Gastrocnemius medialis (tissue), 4 donors: ENCODE data around the gene RNF224.

ENCODE experiments used
- POLR2A ChIP-seq, 2 donors: fragments of 450-650 bp; IDR thresholded peaks; one replicate each; pipeline ENCODE4 v1.6.1; 2017; ENCODE audit warnings: antibody characterized with exemption in 2 of 2, mild to moderate bottlenecking in 2 of 2, moderate library complexity in 2 of 2
- TF ChIP-seq, protein P1 (sequence below), 5 experiments: fragments of 450-650 bp in 3 of 5; fragments of 200-600 bp in 2 of 5; sonication (generic) in 2 of 5; IDR thresholded peaks in 4 of 5; conservative IDR thresholded peaks in 1 of 5; 1 replicate in 4 of 5; 2 replicates in 1 of 5; pipeline ENCODE4 v1.5.1; 2016 to 2019; ENCODE audit warnings: antibody characterized with exemption in 5 of 5, mild to moderate bottlenecking in 3 of 5, moderate library complexity in 3 of 5

DNA sequence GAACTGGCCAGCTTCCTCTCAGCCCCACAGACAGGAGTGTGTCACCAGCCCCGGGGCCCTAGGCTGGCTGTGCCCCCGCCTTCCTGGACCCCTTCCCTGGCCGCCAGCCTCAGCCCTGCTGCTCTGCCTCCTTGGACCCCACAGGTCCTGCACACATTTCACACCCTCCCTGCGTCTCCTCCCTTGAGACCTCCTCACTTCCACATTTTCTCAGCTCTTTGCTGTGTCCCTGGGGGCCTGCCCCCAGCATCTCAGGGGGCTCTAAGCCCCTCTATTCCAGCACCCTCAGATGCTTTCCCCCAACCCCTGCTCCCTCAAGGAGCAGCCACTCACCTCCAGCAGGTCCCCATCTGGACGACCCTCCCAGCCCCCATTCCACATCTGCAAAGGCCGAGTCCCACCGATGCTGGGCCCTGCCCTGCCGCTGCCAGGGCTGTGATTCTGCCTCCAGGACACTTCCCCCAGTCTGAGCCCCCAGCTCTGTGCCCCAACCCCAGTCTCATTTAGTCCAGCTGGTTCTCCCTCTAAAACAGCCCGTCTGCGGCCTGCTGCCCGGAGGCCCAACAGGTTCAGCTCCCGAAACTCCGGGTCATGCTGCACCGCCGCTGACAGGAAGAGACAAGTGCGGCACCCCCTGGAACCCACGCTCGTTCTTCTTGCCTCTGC lies 7.6 kb downstream of the RNF224 start:
- TF ChIP-seq, protein P1, sequence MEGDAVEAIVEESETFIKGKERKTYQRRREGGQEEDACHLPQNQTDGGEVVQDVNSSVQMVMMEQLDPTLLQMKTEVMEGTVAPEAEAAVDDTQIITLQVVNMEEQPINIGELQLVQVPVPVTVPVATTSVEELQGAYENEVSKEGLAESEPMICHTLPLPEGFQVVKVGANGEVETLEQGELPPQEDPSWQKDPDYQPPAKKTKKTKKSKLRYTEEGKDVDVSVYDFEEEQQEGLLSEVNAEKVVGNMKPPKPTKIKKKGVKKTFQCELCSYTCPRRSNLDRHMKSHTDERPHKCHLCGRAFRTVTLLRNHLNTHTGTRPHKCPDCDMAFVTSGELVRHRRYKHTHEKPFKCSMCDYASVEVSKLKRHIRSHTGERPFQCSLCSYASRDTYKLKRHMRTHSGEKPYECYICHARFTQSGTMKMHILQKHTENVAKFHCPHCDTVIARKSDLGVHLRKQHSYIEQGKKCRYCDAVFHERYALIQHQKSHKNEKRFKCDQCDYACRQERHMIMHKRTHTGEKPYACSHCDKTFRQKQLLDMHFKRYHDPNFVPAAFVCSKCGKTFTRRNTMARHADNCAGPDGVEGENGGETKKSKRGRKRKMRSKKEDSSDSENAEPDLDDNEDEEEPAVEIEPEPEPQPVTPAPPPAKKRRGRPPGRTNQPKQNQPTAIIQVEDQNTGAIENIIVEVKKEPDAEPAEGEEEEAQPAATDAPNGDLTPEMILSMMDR (IDR thresholded peaks at IDR 0.05 in 4 of 5, conservative IDR thresholded peaks at IDR 0.05 in 1 of 5): no peak
- no peak for TF ChIP-seq POLR2A (IDR thresholded peaks at IDR 0.05)
